GM12892 (cell line): Measurements from ENCODE around the gene HTRA3.

Source experiments
- POLR2A ChIP-seq: IDR thresholded peaks from 2 replicates; pipeline ENCODE4 v1.6.1; 2011; ENCODE audit warnings: low read depth, low read length, control low read depth
- POLR2AphosphoS5 ChIP-seq: IDR thresholded peaks from 2 replicates; pipeline ENCODE4 v1.6.1; 2011; ENCODE audit warnings: low read depth, low read length, control low read depth
- TAF1 ChIP-seq: IDR thresholded peaks from 2 replicates; pipeline ENCODE4 v1.6.1; 2011; ENCODE audit warnings: low read depth, mild to moderate bottlenecking, control low read depth, low read length, borderline replicate concordance

DNA sequence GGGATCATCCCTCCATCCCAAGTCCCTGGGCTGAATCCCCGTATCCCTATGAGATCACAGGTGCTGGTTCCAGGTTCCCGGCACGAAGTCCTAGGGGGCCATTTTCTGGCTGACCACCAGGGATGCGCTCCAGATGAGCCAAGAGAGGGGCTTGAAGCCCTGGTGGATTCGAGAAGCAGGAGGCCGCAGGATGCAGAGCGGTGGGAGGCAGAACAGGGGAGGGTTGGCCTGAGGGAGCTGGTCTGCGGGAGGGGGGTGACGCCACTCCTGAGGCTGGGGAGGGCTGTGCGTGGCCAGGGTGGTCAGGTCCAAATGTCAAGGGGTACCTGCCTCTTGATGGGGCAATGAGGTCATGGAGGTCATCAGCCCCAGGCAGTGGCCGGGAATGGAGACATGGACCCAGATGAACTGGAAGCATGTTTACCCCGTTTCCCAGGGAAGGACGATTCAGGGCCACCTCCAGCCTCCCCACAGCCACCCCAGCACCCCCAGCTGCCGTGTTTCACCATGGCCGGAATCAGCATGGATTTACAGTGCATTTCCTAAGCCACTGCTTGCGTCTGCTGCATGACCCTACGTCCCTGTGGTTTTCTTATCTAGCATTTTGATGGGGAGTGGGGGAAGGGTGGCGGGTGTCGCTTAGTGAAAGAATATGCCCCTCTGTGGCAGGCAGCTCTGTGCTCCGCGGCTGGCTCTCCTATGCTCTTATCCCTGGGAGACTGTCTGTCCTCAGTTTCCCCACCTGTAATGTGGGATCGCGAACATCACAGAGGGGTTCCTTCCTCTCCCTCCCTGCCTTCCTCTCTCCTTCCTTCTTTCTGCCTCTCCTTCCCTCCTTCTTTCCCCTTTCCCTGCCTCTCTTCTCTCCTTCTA, 17.0 kb upstream of the HTRA3 start:
- TF ChIP-seq POLR2AphosphoS5 (no peak), TAF1 (no peak), POLR2A (no peak)
